A549 (cell line): ENCODE results near the gene EFCAB8. TPM values are rescaled to one million over a fixed set of nuclear protein-coding genes. Genes with fewer than 3 reads are reported as not detected.

Source experiments
- ATAC-seq, 2 experiments: fragments of 200-7000 bp in 1 of 2; fragments of >200 bp in 1 of 2; cut with Nextera tagmentation in 1 of 2; cut with Tn5 transposase in 1 of 2; 3 replicates each; pipeline versions ENCODE4 v1.8.0 to v1.9.1; 2018 to 2020; ENCODE audit warnings: mild to moderate bottlenecking in 1 of 2, moderate library complexity in 1 of 2
- CTCF ChIA-PET: fragments of 300-600 bp; sonication (Branson Sonifier 250); formaldehyde crosslinking; extraction: SDS; loops from one replicate; lab custom pipeline; 2021; ENCODE audit warnings: antibody characterized with exemption, inconsistent platforms; lab: Yijun Ruan, JAX
- POLR2A ChIA-PET: fragments of 350-600 bp; formaldehyde crosslinking; extraction: SDS; loops from one replicate; lab custom pipeline; 2021; ENCODE audit warnings: antibody characterized with exemption, inconsistent platforms; lab: Yijun Ruan, JAX
- DNase-seq, 2 experiments: peaks; one replicate each; pipeline versions ENCODE4 v3.0.0 to v3.0.0-alpha.2; 2011 to 2016; ENCODE audit warnings: low read depth in 1 of 2, low spot score in 1 of 2
- FAIRE-seq: peaks from 2 replicates; lab custom pipeline; 2011; peaks lifted over from hg19 to GRCh38; lab: Jason Lieb, UNC
- H3K27ac ChIP-seq, 2 experiments: fragments of >200 bp; sonication (Bioruptor Twin); formaldehyde crosslinking; 3 replicates each; pipeline ENCODE4 v1.5.1; 2016 to 2017
- H3K4me1 ChIP-seq: fragments of >200 bp; sonication (Bioruptor Twin); formaldehyde crosslinking; 3 replicates; pipeline ENCODE4 v1.6.1; 2016
- H3K4me2 ChIP-seq: fragments of >200 bp; sonication (Bioruptor Twin); formaldehyde crosslinking; 3 replicates; pipeline ENCODE4 v1.6.1; 2016
- H3K4me3 ChIP-seq: fragments of >200 bp; sonication (Bioruptor Twin); formaldehyde crosslinking; 3 replicates; pipeline ENCODE4 v1.5.1; 2016
- H3K9me3 ChIP-seq: fragments of >200 bp; sonication (Bioruptor Twin); formaldehyde crosslinking; 3 replicates; pipeline ENCODE4 v1.6.1; 2016
- BHLHE40 ChIP-seq: IDR thresholded peaks from 2 replicates; pipeline ENCODE4 v1.6.1; 2012; ENCODE audit warnings: low read depth, low read length, inconsistent platforms
- CEBPB ChIP-seq, 2 experiments: fragments of >200 bp in 1 of 2; sonication (Bioruptor Twin) in 1 of 2; formaldehyde crosslinking in 1 of 2; IDR thresholded peaks; 2 replicates each; pipeline ENCODE4 v1.6.1; 2012 to 2016
- CTCF ChIP-seq: fragments of >200 bp; sonication (Bioruptor Twin); formaldehyde crosslinking; IDR thresholded peaks from 3 replicates; pipeline ENCODE4 v1.5.1; 2016
- E2F6 ChIP-seq: IDR thresholded peaks from 2 replicates; pipeline ENCODE4 v1.6.1; 2012; ENCODE audit warnings: low read depth, borderline replicate concordance
- ELK1 ChIP-seq: fragments of 150-350 bp; IDR thresholded peaks from 2 replicates; pipeline ENCODE4 v1.6.1; 2014; ENCODE audit warnings: low read depth, mild to moderate bottlenecking, low read length
- ESRRA ChIP-seq: fragments of 150-350 bp; IDR thresholded peaks from 2 replicates; pipeline ENCODE4 v1.6.1; 2014; ENCODE audit warnings: mild to moderate bottlenecking, low read length, borderline replicate concordance
- FOSL2 ChIP-seq, 2 experiments: fragments of 450-650 bp in 1 of 2; fragments of >200 bp in 1 of 2; sonication (Bioruptor Twin) in 1 of 2; formaldehyde crosslinking; IDR thresholded peaks; 2 replicates each; pipeline versions ENCODE4 v1.5.0 to v1.6.1; 2016 to 2020; ENCODE audit warnings: mild to moderate bottlenecking in 1 of 2, moderate library complexity in 1 of 2
- FOXS1 ChIP-seq: fragments of 250-450 bp; sonication (Bioruptor Pico); IDR thresholded peaks from 2 replicates; pipeline ENCODE4 v1.5.0; 2020; ENCODE audit warnings: mild to moderate bottlenecking, moderate library complexity
- HDAC2 ChIP-seq: fragments of 200-600 bp; sonication (generic); IDR thresholded peaks from 2 replicates; pipeline ENCODE4 v1.6.1; 2016
- HEYL ChIP-seq: fragments of 250-450 bp; sonication (Bioruptor Pico); IDR thresholded peaks from 2 replicates; pipeline ENCODE4 v1.8.0; 2021; ENCODE audit warnings: mild to moderate bottlenecking, moderate library complexity
- NFE2L2 ChIP-seq: fragments of 150-350 bp; conservative IDR thresholded peaks from 2 replicates; pipeline ENCODE4 v1.6.1; 2014; ENCODE audit warnings: low read length
- NPAS2 ChIP-seq: fragments of 250-450 bp; sonication (Bioruptor Pico); IDR thresholded peaks from 2 replicates; pipeline ENCODE4 v1.8.0; 2022; ENCODE audit warnings: mild to moderate bottlenecking, moderate library complexity, borderline replicate concordance
- PBX3 ChIP-seq: IDR thresholded peaks from 2 replicates; pipeline ENCODE4 v1.6.1; 2012
- POLR2A ChIP-seq: IDR thresholded peaks from 2 replicates; pipeline ENCODE4 v1.6.1; 2012; ENCODE audit warnings: mild to moderate bottlenecking, low read length
- RAD21 ChIP-seq, 2 experiments: fragments of >200 bp in 1 of 2; sonication (Bioruptor Twin) in 1 of 2; formaldehyde crosslinking in 1 of 2; IDR thresholded peaks in 1 of 2; conservative IDR thresholded peaks in 1 of 2; 2 replicates in 1 of 2; 3 replicates in 1 of 2; pipeline ENCODE4 v1.6.1; 2012 to 2018; ENCODE audit warnings: inconsistent platforms in 1 of 2
- USF2 ChIP-seq: fragments of 450-650 bp; IDR thresholded peaks from 2 replicates; pipeline ENCODE4 v1.6.1; 2014; ENCODE audit warnings: antibody characterized with exemption
- ZFP36 ChIP-seq: fragments of 450-650 bp; IDR thresholded peaks from 2 replicates; pipeline ENCODE4 v1.6.1; 2014; ENCODE audit warnings: borderline replicate concordance; ENCODE audit not compliant: partially characterized antibody
- WGBS: methylation state at CpG from one replicate; pipeline ENCODE4 v1.1.6; 2017; ENCODE audit errors: missing lambda C conversion rate; 5-methylcytosine and 5-hydroxymethylcytosine counted together
- polyA plus RNA-seq, 4 experiments: library from polyadenylated mRNA; depleted of rRNA in 3 of 4; stranded (reverse); fragments of >200 nt; fragmentation: RNase III in 1 of 4; extraction: RNeasy Plus Mini Kit Qiagen cat#74134 plus additional on column Dnase treatment in 1 of 4; gene quantifications; 2 replicates in 3 of 4; 3 replicates in 1 of 4; pipeline ENCODE4 v1.2.3, GENCODE V29; 2011 to 2017

EFCAB8 gene
- polyA plus RNA-seq, 2 of the 4 experiments (the other 2 are of a cell fraction): not detected

GRCh38 chr20:33004141-33004751, 145.5 kb downstream of the EFCAB8 start, which contains the start of gene SUN5:
Gene SUN5 (minus strand): TSS chr20:33004433. CDS start chr20:33004340, 93 bp downstream.
- ATAC-seq: no peak
- no peak for TF ChIP-seq HDAC2
- no peak for TF ChIP-seq PBX3
- TF ChIP-seq CEBPB (IDR thresholded peaks at IDR 0.05): no peak
- TF ChIP-seq NPAS2 (CRISPR knock-in tag): no peak
- no peak for TF ChIP-seq E2F6
- no peak for TF ChIP-seq USF2
- no peak for TF ChIP-seq HEYL (CRISPR knock-in tag)
- TF ChIP-seq ESRRA: no peak
- TF ChIP-seq NFE2L2: no peak
- no peak for TF ChIP-seq POLR2A
- no peaks in the 10 kb centered on the region; the same call in 2 of the 3 replicates for H3K9me3 ChIP-seq
- CTCF ChIA-PET: interaction anchor here (0.8 to 2.1 kb wide), 4 partner anchors 11 to 102 kb away, joined by 3 to 12 read pairs (median 4); no protein-coding TSS in a partner anchor
- H3K27ac ChIP-seq: no peak within 1 kb of the TSS
- 0% methylated on average over 4 of the region's 6 CpGs for WGBS
- FAIRE-seq: no peak
- POLR2A ChIA-PET: no interaction called here
- 0 out of 3 replicates have a peak, but pooled peaks cover under 1% of the 10 kb centered on the region for H3K4me1 ChIP-seq
- DNase-seq: no peak
- H3K4me3 ChIP-seq: no peak within 1 kb of the TSS
- H3K4me2 ChIP-seq: no peak within 1 kb of the TSS

- ATAC-seq (peak in 1 of 2 experiments; percentile 61; a peak in 2 of 6 replicates), FAIRE-seq (no peak), DNase-seq (peak in 1 of 2 experiments; percentile 43)
- TF ChIP-seq CTCF (peak; percentile 28; the same call in 2 of the 3 replicates), ELK1 (no peak), FOXS1 (CRISPR knock-in tag) (no peak), RAD21 (conservative IDR thresholded peaks at IDR 0.05 in 1 of 2, IDR thresholded peaks at IDR 0.05 in 1 of 2) (peak in 1 of 2 experiments; percentile 30; a peak in 2 of 5 replicates), ZFP36 (no peak), FOSL2 (IDR thresholded peaks at IDR 0.05) (no peak), FOSL2 (CRISPR knock-in tag; IDR thresholded peaks at IDR 0.05) (no peak), BHLHE40 (no peak)
- Histone ChIP-seq H3K9me3 (no peaks in the 10 kb centered on the region; the same call in 2 of the 3 replicates), H3K4me1 (0 out of 3 replicates have a peak, but pooled peaks cover 3% of the 10 kb centered on the region), H3K4me2 (no peak overlapping the region), H3K4me3 (no peak overlapping the region), H3K27ac (no peak overlapping the region)
- ChIA-PET POLR2A (no interaction called here), CTCF (interaction anchor here (0.6 to 2.1 kb wide), 5 partner anchors 10 to 1987 kb away, joined by 3 to 12 read pairs (median 3); no protein-coding TSS in a partner anchor)
- 11% methylated on average over 4 of the region's 4 CpGs for WGBS
Observed at GRCh38 chr20:33005132-33005566, 146.4 kb downstream of the EFCAB8 start.
